Hypothalamus (tissue), 51 donors: ENCODE results near the gene VSIG10.
"Not testable (repeated sequence)": the region's sequence is repeated elsewhere in the genome, so short reads cannot be mapped to it uniquely, and the experiment has no call there.

Experiments used
- DNase-seq, 51 donors: peaks; one replicate each; lab custom pipeline; 2025; lab: John Stamatoyannopoulos, UW

The VSIG10 gene, protein sequence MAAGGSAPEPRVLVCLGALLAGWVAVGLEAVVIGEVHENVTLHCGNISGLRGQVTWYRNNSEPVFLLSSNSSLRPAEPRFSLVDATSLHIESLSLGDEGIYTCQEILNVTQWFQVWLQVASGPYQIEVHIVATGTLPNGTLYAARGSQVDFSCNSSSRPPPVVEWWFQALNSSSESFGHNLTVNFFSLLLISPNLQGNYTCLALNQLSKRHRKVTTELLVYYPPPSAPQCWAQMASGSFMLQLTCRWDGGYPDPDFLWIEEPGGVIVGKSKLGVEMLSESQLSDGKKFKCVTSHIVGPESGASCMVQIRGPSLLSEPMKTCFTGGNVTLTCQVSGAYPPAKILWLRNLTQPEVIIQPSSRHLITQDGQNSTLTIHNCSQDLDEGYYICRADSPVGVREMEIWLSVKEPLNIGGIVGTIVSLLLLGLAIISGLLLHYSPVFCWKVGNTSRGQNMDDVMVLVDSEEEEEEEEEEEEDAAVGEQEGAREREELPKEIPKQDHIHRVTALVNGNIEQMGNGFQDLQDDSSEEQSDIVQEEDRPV

DNA sequence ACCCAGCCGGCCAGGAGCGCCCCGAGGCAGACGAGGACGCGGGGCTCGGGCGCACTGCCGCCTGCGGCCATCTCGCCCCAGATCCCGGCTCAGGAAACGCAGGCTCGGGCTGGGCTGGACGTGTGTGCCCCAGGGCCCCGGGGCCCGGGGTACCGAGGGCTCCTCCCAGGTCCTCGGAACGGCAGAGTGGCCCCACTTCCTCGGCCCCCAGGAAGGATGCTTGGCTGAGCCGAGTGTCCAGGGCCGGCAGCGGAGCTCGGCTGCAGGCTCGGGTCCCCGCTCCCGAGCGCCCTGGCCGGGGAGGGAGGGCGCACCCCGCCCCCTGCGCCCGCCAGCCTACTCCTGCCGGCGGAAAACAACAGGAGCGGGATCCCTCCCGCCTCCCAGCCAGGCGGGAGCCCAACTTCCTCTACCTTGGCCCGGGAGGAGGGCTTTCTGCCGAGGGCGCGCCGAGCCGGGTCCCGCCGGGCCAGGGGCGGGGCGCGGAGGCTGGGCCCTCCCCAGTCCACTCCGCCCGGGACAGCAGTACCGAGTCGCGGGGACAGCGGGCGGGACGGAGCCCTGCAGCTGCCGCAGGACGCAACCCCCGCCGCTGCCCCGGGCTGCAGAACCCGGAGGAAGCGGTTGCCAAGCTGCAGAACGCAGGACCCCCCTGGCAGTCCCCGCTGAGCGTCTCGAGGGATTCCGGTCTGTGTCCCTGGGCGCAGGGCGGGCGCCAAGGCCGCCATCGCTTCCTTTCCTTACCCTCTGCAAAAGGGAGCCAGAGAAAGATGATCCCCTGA is at the start of gene VSIG10:
VSIG10 (minus strand) TSS at position 411 of the 782 bp plus-strand sequence; CDS start at position 71, 340 bp downstream.
- DNase-seq = peak in 44 of 51 donors; percentile 7 to 72 (median 46)

- DNase-seq = no peak
Observed at GRCh38 chr12:118151755-118152154, 47.9 kb upstream of the VSIG10 start.

GRCh38 chr12:118150625-118151024 is 46.8 kb upstream of the VSIG10 start:
- peak in 3 of 51 donors; percentile 6 to 15 (median 11) for DNase-seq

DNA sequence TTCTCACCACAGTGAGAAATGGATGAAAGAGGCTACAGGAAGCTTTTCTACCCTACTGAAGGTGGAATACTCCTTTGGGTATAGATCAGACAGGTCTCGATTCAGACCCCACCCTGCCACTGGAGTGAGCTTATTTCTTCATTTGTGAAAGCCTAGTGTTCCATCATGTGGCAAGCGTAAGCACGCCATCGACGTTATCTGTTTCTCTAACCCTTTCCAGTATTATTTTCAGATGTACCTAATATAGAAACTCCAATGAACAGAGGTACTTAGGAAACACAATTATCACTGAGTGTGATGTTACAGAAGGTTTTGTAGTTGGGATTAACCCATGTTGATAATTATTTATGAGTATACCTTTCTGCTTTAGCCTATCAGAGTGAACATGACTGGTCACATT is 44.5 kb upstream of the VSIG10 start:
- no peak for DNase-seq

DNA sequence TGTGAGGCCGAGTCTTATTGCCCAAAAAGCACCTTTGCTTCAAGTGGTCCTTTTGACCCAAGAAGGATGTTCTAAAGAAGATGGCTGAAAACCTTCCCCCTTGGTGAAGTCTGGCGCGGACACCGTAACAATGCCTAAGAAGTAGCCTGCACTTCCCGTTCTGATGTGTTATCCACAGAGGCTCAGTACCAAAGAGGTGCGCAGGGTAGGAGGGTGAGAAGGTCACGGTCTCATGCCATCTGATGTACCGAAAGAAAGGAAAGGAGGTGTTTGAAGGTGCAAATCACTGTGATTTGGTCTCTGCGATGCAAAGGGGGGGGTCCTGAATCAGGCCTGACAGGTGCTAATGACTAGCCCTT is 42.0 kb upstream of the VSIG10 start:
- no peak for DNase-seq

DNA sequence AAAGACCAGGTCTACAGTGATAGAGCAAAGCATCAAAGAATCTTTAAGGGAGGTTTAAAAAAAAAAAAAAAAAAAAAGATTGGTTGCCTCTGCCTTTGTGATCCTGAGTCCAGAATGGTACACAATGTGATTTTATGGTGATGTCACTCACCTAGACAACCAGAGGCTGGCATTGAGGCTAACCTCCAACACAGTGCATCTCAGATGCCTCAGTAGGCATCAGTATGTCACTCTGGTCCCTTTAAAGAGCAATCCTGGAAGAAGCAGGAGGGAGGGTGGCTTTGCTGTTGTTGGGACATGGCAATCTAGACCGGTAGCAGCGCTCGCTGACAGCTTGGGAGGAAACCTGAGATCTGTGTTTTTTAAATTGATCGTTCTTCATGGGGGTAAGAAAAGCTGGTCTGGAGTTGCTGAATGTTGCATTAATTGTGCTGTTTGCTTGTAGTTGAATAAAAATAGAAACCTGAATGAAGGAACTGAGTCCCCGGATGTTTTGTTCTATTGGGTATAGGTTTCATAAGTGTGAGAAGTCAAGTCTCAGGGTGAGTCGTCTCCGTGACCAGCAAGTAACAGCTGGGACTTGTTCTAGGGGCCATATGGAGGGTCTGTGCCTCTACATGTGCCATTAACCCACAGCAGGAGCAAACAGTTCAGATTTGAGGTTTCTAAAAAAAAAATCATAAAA is 41.4 kb upstream of the VSIG10 start:
- DNase-seq = no peak

GRCh38 chr12:118144499-118144898 is 40.7 kb upstream of the VSIG10 start:
- DNase-seq = no peak

DNA sequence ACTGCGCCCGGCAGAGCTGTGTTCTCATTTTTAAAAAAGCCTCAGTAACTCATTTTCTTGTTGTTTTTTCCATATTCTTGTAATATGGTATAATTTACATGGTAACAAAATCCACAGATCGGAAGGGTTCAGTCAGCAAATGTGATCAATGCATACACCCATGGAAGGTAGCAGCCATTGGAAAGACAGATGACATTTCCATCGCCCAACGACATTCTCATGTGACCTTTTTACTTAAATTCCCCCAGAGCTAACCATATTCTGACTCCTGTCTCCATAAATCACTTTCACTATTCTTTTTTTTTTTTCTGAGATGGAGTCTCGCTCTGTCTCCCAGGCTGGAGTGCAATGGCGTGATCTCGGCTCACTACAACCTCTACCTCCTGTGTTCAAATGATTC is 37.0 kb upstream of the VSIG10 start:
- no peak for DNase-seq

GRCh38 chr12:118137148-118137678 is 33.4 kb upstream of the VSIG10 start:
- DNase-seq = peak in 2 of 51 donors; percentile 22 to 54

GRCh38 chr12:118136559-118137003 is 32.8 kb upstream of the VSIG10 start:
- DNase-seq = peak in 37 of 51 donors; percentile 5 to 57 (median 35)

- DNase-seq = peak; percentile 62 to 98 (median 95)
Observed at GRCh38 chr12:118135788-118136558, 32.2 kb upstream of the VSIG10 start, which contains the start of gene PEBP1. PEBP1 (plus strand) TSS chr12:118136124; CDS start chr12:118136210, 86 bp downstream.

GRCh38 chr12:118129436-118129835 is 25.6 kb upstream of the VSIG10 start:
- DNase-seq = not testable (repeated sequence)

- no peak for DNase-seq
Observed at GRCh38 chr12:118127867-118128266, 24.1 kb upstream of the VSIG10 start.

- DNase-seq = peak in 32 of 51 donors; percentile 1 to 63 (median 34)
Observed at GRCh38 chr12:118126119-118126757, 22.4 kb upstream of the VSIG10 start.

- no peak for DNase-seq
Observed at GRCh38 chr12:118125743-118126118, 21.9 kb upstream of the VSIG10 start.

DNA sequence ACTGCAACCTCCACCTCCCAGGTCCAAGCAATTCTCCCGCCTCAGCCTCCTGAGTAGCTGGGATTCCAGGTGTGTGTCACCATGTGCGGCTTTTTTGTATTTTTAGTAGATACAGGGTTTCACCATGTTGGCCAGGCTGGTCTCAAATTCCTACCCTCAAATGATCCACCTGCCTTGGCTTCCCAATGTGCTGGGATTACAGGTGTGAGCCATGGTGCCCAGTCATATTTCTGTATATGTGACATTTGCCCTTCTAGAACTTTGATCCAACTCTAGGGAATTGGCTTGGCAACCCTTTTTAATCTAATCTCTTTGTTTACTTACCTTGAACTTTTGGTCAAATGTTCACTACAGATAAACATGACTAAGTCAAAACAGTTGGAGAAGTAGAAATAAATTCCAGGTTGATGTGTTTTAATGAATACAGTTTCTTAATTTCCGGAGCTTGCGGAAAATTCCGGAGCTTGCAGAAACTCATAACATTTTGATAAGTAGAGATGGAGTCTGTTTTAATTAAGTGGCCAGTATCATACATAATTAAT is 20.6 kb upstream of the VSIG10 start:
- DNase-seq = no peak

GRCh38 chr12:118122264-118122663 is 18.5 kb upstream of the VSIG10 start:
- no peak for DNase-seq

GRCh38 chr12:118120579-118121363 is 17.0 kb upstream of the VSIG10 start:
- peak in 50 of 51 donors; percentile 6 to 92 (median 60) for DNase-seq
